Measurements from ENCODE around the gene CHRNA4. TPM values are rescaled to one million over a fixed set of nuclear protein-coding genes. Genes with fewer than 3 reads are reported as not detected.
"Not testable (repeated sequence)": the region's sequence is repeated elsewhere in the genome, so short reads cannot be mapped to it uniquely, and the experiment has no call there.

CHRNA4 gene
- total RNA-seq, 3 donors from 2014 or later = not detected

GRCh38 chr20:63382551-63383300 is 21.6 kb upstream of the CHRNA4 start:
- Histone ChIP-seq H3K4me3 (no peak overlapping the region), H3K4me1 (no peaks in the 10 kb centered on the region), H3K9me3 (peaks cover 9 to 12% of the 10 kb centered on the region in 2 donors), H3K27me3 (peaks cover 3 to 69% of the 10 kb centered on the region in 2 donors), H3K27ac (no peak overlapping the region), H3K36me3 (no peaks in the 10 kb centered on the region)
- TF ChIP-seq POLR2AphosphoS5 (IDR thresholded peaks at IDR 0.05) (no peak), POLR2A (IDR thresholded peaks at IDR 0.05) (no peak)
- TF ChIP-seq, protein P1, sequence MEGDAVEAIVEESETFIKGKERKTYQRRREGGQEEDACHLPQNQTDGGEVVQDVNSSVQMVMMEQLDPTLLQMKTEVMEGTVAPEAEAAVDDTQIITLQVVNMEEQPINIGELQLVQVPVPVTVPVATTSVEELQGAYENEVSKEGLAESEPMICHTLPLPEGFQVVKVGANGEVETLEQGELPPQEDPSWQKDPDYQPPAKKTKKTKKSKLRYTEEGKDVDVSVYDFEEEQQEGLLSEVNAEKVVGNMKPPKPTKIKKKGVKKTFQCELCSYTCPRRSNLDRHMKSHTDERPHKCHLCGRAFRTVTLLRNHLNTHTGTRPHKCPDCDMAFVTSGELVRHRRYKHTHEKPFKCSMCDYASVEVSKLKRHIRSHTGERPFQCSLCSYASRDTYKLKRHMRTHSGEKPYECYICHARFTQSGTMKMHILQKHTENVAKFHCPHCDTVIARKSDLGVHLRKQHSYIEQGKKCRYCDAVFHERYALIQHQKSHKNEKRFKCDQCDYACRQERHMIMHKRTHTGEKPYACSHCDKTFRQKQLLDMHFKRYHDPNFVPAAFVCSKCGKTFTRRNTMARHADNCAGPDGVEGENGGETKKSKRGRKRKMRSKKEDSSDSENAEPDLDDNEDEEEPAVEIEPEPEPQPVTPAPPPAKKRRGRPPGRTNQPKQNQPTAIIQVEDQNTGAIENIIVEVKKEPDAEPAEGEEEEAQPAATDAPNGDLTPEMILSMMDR (IDR thresholded peaks at IDR 0.05) = no peak
- intact Hi-C loops (cut with DNase I; ENCODE audit: low total_unique reads) = no loop called here
- no peak for DNase-seq (ENCODE audit: low spot score in 2 of 2)

DNA sequence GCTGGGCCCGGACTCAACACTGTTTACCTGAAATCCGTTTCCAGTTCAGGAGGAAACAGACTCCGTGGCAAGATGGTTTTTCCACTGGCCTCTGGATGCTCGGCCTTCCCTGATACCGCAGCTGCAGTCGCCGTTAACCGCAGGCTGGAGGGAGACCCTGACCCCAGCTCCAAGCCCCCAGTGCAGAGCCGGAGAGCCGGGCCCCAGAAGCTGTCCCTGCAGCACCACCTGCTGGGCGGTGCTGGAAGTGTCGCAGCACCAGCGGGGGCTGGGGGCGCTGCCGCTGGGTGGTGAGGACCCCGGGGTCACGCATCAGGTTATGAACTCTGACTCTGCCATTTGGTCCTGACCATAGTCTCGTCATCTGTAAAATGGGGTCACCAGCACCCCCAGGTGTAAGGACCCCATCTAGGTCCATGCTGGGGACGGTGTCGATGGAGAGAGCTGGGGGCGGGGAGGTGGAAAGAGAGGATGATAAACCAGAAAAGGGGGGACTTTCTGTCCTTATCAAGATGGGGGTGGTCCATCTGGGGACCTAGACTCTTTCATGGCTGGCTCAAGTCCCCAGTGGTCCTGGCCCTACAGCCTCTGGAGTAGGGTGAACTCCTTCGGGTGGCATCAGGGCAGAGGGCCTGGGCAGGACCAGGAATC is 20.8 kb upstream of the CHRNA4 start:
- Histone ChIP-seq H3K27ac (no peak overlapping the region), H3K4me3 (no peak overlapping the region), H3K36me3 (no peaks in the 10 kb centered on the region), H3K27me3 (peaks cover 3 to 77% of the 10 kb centered on the region in 2 donors), H3K9me3 (peaks cover 9 to 12% of the 10 kb centered on the region in 2 donors), H3K4me1 (no peaks in the 10 kb centered on the region)
- intact Hi-C loops (cut with DNase I; ENCODE audit: low total_unique reads) = no loop called here
- TF ChIP-seq POLR2A (IDR thresholded peaks at IDR 0.05) = no peak
- TF ChIP-seq, protein P1 (IDR thresholded peaks at IDR 0.05) = peak in 2 of 3 donors; percentile 62 to 66
- no peak for DNase-seq (ENCODE audit: low spot score in 2 of 2)

DNA sequence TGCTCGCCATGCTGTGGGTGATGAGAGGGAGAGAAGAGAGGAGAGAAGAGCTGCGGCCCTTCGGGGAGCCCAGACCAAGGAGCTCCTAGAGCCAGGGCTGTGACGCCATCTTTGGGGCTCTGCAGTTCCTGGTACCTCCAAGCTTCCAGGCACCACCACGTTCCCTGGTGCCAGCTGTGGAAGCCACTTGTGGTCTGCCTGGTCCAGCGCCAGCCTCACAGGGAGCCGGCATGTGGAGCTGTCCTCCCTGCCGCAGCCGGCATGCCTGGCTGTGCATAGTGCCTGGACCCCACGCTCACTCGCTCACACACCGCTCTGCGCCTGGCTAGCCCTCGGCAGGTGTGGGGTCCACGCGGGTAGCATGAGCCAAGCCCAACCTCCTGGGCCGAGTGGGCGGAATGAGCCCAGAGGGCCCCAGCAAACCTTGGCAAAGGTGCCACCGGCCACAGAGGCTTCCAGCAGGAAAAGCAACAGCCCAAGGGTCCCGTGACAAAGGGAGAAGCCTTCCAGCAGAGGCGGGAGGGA is 19.3 kb upstream of the CHRNA4 start:
- no peak overlapping the region for H3K4me3 ChIP-seq
- no peaks in the 10 kb centered on the region for H3K36me3 ChIP-seq
- intact Hi-C loops (cut with DNase I; ENCODE audit: low total_unique reads) = no loop called here
- H3K27me3 ChIP-seq = peaks cover 3 to 90% of the 10 kb centered on the region in 2 donors
- H3K9me3 ChIP-seq = no peaks in the 10 kb centered on the region
- TF ChIP-seq, protein P1 (IDR thresholded peaks at IDR 0.05) = no peak
- no peak for TF ChIP-seq POLR2AphosphoS5 (IDR thresholded peaks at IDR 0.05)
- no peak for DNase-seq (ENCODE audit: low spot score in 2 of 2)
- H3K27ac ChIP-seq = no peak overlapping the region
- no peaks in the 10 kb centered on the region for H3K4me1 ChIP-seq

GRCh38 chr20:63379872-63380271 is 18.7 kb upstream of the CHRNA4 start:
- intact Hi-C loops (cut with DNase I; ENCODE audit: low total_unique reads); H3K4me3 ChIP-seq: not testable (repeated sequence)
- H3K27me3 ChIP-seq = peaks cover 3 to 96% of the 10 kb centered on the region in 2 donors

GRCh38 chr20:63379296-63379695 is 18.1 kb upstream of the CHRNA4 start:
- Histone ChIP-seq H3K4me3 (no peak overlapping the region), H3K36me3 (no peaks in the 10 kb centered on the region), H3K27me3 (peaks cover 3 to 97% of the 10 kb centered on the region in 2 donors), H3K9me3 (no peaks in the 10 kb centered on the region), H3K27ac (no peak overlapping the region), H3K4me1 (no peaks in the 10 kb centered on the region)
- TF ChIP-seq, protein P1 (IDR thresholded peaks at IDR 0.05) = no peak
- TF ChIP-seq POLR2AphosphoS5 (IDR thresholded peaks at IDR 0.05) = no peak
- no peak for TF ChIP-seq POLR2A (IDR thresholded peaks at IDR 0.05)
- intact Hi-C loops (cut with DNase I; ENCODE audit: low total_unique reads) = no loop called here
- DNase-seq (ENCODE audit: low spot score in 2 of 2) = no peak

More at GRCh38 chr20:63379872-63380271, 18.7 kb upstream of the CHRNA4 start:
- H3K36me3 ChIP-seq; H3K9me3 ChIP-seq; H3K27ac ChIP-seq; DNase-seq (ENCODE audit: low spot score in 2 of 2); H3K4me1 ChIP-seq: not testable (repeated sequence)
